ENCODE measurements around the gene KCNQ2. TPM values are rescaled to one million over a fixed set of nuclear protein-coding genes. Genes with fewer than 3 reads are reported as not detected.

The KCNQ2 gene
- total RNA-seq, 4 donors from 2014 or later: 0.19 to 0.40 (median 0.40) TPM; not detected in 1

DNA sequence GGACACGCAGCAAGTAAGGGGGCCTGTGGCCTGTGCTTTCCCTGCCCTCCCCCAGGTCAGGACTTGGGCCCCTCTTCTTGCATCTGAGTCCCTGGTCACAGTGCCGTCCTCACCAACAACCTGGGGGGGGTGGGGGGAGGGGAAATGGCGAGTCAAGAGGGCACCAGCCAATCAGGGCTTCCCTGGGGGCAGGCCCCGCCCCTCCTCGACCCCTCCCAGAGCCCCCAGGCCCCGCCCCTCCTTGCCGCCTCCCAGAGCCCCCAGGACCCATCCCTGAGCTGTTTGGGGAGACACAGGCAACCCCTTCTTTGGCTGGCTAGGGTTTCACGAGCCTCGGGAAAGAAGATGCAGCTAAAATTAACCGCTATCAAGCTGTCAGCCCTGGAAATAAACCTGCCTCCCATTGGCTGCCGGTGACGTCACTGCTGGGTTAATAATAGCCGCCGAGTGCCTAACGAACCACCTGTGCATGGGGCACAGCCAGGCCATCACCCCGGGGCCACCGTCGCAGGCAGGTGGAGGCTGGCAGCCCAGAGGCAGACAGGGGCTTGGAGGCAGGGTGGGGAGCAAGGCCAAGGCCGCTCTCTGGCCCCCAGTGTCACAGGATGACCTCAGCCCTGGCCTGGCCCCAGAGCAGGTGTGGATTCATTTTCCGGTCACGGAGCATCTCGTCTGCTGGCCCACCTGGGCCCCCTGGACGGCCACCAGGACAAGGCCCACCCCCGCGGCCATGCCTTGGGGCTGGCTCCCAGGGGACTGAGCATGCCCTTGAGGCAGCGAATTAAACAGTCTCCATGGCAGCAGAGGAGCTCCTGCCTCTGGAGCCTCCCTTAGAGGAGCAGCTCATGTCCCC is 29.6 kb upstream of the KCNQ2 start:
- no peak overlapping the region for H3K27ac ChIP-seq
- peaks cover 0 to 25% (median 0%) of the 10 kb centered on the region in 3 donors for H3K9me3 ChIP-seq
- TF ChIP-seq CTCF (IDR thresholded peaks at IDR 0.05): no peak
- no peak for TF ChIP-seq POLR2AphosphoS5 (IDR thresholded peaks at IDR 0.05)
- no peak for TF ChIP-seq POLR2A (IDR thresholded peaks at IDR 0.05)
- TF ChIP-seq EP300 (IDR thresholded peaks at IDR 0.05): no peak
- H3K36me3 ChIP-seq: no peaks in the 10 kb centered on the region
- peaks cover 95% of the 10 kb centered on the region for H3K27me3 ChIP-seq
- H3K4me1 ChIP-seq: peaks cover 0 to 33% (median 7%) of the 10 kb centered on the region in 3 donors
- no peak overlapping the region for H3K4me3 ChIP-seq
- no CpG with 5 or more reads among the region's 26 CpGs for WGBS, 2 donors (ENCODE audit: low coverage in 1 of 2)
- no peak for ATAC-seq

DNA sequence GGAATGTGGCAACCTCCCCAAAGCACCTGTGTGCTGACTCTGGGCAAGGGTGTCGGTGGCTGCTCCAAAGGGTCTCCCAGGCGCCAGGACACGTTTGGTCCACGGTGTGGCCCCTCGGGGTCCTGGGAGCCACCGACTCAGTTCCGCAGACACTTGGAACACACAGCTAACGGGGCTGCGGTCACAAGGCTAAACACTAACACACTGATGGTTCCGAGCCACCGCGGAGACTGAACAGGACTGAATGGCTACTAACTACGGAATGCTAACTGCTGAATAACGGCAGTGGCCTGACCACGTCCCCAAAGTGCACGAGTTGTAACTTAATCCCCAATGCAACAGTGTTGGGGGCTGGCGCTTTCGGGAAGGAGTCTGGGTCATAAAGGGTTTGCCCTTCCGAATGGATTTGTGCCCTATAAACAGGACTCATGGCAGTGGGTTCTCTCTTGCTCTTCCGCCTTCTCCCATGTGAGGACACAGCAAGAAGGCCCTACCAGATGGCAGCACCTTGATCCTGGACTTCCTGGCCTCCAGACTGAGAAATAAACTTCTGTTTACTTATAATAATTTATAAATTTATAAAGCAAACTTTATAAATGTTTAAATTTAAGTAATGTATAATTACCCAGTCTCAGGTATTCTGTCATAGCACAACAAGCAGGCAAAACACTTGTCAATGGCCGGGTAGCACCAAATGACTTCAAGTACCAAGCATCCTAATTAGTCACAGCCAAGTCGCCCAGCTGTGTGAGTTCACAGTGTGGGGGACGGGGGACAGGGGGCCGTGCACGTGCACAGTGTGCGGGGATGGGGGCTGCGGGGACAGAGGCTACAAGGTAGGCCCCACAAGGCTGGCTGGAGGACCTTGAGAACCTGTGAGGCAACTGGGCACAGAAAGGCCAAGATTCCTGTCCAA is 28.7 kb upstream of the KCNQ2 start:
- H3K27ac ChIP-seq: no peak overlapping the region
- H3K9me3 ChIP-seq: peaks cover 0 to 22% (median 0%) of the 10 kb centered on the region in 3 donors
- TF ChIP-seq POLR2A (IDR thresholded peaks at IDR 0.05) (no peak), EP300 (IDR thresholded peaks at IDR 0.05) (no peak), CTCF (IDR thresholded peaks at IDR 0.05) (no peak), POLR2AphosphoS5 (IDR thresholded peaks at IDR 0.05) (no peak)
- 62 to 79% methylated on average over 9 to 11 of the region's 27 CpGs for WGBS, 2 donors (ENCODE audit: low coverage in 1 of 2)
- no peak overlapping the region for H3K4me3 ChIP-seq
- peaks cover 92% of the 10 kb centered on the region for H3K27me3 ChIP-seq
- no peak for ATAC-seq
- peaks cover 0 to 42% (median 12%) of the 10 kb centered on the region in 3 donors for H3K4me1 ChIP-seq
- no peaks in the 10 kb centered on the region for H3K36me3 ChIP-seq

GRCh38 chr20:63500151-63500901 is 27.9 kb upstream of the KCNQ2 start:
- no peak for ATAC-seq
- Histone ChIP-seq H3K4me3 (no peak overlapping the region), H3K4me1 (peaks cover 0 to 48% (median 12%) of the 10 kb centered on the region in 3 donors), H3K9me3 (peaks cover 0 to 14% (median 0%) of the 10 kb centered on the region in 3 donors), H3K36me3 (no peaks in the 10 kb centered on the region), H3K27me3 (peaks cover 92% of the 10 kb centered on the region), H3K27ac (no peak overlapping the region)
- TF ChIP-seq CTCF (IDR thresholded peaks at IDR 0.05) (no peak), EP300 (IDR thresholded peaks at IDR 0.05) (no peak), POLR2A (IDR thresholded peaks at IDR 0.05) (no peak), POLR2AphosphoS5 (IDR thresholded peaks at IDR 0.05) (no peak)
- 100% methylated on average over 1 of the region's 24 CpGs; no CpG with 5 or more reads in 1 of the 2 donors for WGBS, 2 donors (ENCODE audit: low coverage in 1 of 2)

DNA sequence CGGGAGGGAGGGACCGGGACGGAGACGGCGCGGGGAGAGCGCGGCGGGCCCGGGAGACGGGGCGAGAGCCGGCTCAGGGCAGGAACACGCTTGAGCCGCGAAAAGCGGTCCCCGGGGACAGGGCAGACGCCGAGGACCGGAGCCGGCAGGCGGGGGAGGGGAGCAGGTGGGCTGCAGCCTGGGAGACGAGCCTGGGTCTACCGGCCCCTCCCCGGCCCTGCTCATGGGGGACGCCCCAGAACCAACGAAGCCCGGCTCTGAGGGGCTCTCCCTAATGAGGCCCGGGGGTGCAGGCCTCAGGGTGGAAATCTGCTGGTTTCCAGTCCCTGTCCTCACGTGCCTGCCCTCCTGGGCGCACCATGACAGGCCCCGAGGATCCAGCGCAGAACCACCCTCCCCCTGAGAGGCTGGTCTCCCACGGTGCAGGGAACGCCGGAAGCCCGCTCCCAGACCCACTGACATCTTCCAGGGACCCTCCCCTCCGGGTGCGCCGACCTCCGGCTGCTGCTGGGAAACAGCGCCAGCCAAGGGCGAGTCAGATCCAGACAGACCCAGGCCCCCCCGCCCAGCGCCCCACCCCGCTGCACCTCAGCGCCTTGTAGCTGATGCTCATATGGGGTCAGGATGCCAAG is 27.0 kb upstream of the KCNQ2 start:
- peak overlapping the region; percentile 10 to 55 for H3K4me3 ChIP-seq
- TF ChIP-seq CTCF (IDR thresholded peaks at IDR 0.05) (no peak), EP300 (IDR thresholded peaks at IDR 0.05) (no peak), POLR2AphosphoS5 (IDR thresholded peaks at IDR 0.05) (no peak), POLR2A (IDR thresholded peaks at IDR 0.05) (no peak)

More for the DNA sequence above, 27.0 kb upstream of the KCNQ2 start:
- H3K4me1 ChIP-seq: peaks cover 0 to 48% (median 12%) of the 10 kb centered on the region in 3 donors
- H3K9me3 ChIP-seq: peaks cover 0 to 5% (median 0%) of the 10 kb centered on the region in 3 donors
- peak; percentile 6 for ATAC-seq
- WGBS, 2 donors (ENCODE audit: low coverage in 1 of 2): no CpG with 5 or more reads among the region's 48 CpGs
- no peak overlapping the region for H3K27ac ChIP-seq
- no peaks in the 10 kb centered on the region for H3K36me3 ChIP-seq
- peaks cover 92% of the 10 kb centered on the region for H3K27me3 ChIP-seq

Data from gastroesophageal sphincter (tissue), 4 donors.